Tibial nerve (tissue), 4 donors: ENCODE data around the gene ZDHHC24. TPM values are rescaled to one million over a fixed set of nuclear protein-coding genes. Genes with fewer than 3 reads are reported as not detected.

ENCODE experiments used
- DNase-seq, 2 donors: peaks; one replicate each; pipeline ENCODE4 v3.0.0-alpha.2; 2019; ENCODE audit warnings: low spot score in 2 of 2
- H3K27ac ChIP-seq, 4 donors: fragments of 200-600 bp; sonication (generic) in 3 of 4; one replicate each; pipeline ENCODE4 v1.5.1; 2017 to 2019; ENCODE audit warnings: mild to moderate bottlenecking in 1 of 4
- H3K27me3 ChIP-seq, 2 donors: fragments of 200-600 bp; sonication (generic) in 1 of 2; one replicate each; pipeline versions ENCODE4 v1.5.1 to v1.6.0; 2017 to 2019
- H3K36me3 ChIP-seq, 3 donors: fragments of 200-600 bp; sonication (generic); one replicate each; pipeline ENCODE4 v1.5.1; 2018 to 2019
- H3K4me1 ChIP-seq, 4 donors: fragments of 200-600 bp; sonication (generic) in 3 of 4; one replicate each; pipeline ENCODE4 v1.5.1; 2017 to 2019
- H3K4me3 ChIP-seq, 4 donors: fragments of 200-600 bp; sonication (generic) in 3 of 4; one replicate each; pipeline ENCODE4 v1.5.1; 2017 to 2019; ENCODE audit warnings: mild to moderate bottlenecking in 1 of 4, moderate library complexity in 1 of 4
- H3K9me3 ChIP-seq, 4 donors: fragments of 200-600 bp; sonication (generic) in 3 of 4; one replicate each; pipeline ENCODE4 v1.5.1; 2017 to 2019
- CTCF ChIP-seq, 5 experiments: fragments of 200-600 bp in 3 of 5; fragments of 450-650 bp in 2 of 5; sonication (generic) in 3 of 5; IDR thresholded peaks; one replicate each; pipeline ENCODE4 v1.5.1; 2016 to 2019; ENCODE audit warnings: antibody characterized with exemption in 5 of 5, mild to moderate bottlenecking in 3 of 5, moderate library complexity in 2 of 5
- EP300 ChIP-seq, 2 donors: sonication (generic); formaldehyde crosslinking; IDR thresholded peaks; one replicate each; pipeline ENCODE4 v1.6.1; 2017; ENCODE audit warnings: antibody characterized with exemption in 2 of 2, mild to moderate bottlenecking in 1 of 2
- POLR2A ChIP-seq, 2 donors: fragments of 450-650 bp; IDR thresholded peaks; one replicate each; pipeline ENCODE4 v1.6.1; 2017; ENCODE audit warnings: antibody characterized with exemption in 2 of 2, mild to moderate bottlenecking in 2 of 2, moderate library complexity in 2 of 2
- WGBS, 2 donors: methylation state at CpG; one replicate each; pipeline ENCODE4 v1.1.5; 2018; 5-methylcytosine and 5-hydroxymethylcytosine counted together
- total RNA-seq, 4 donors: library from RNA; depleted of rRNA; stranded (reverse); fragments of >200 nt; gene quantifications; one replicate each; pipeline ENCODE4 v1.1.0, GENCODE V29; 2016

ZDHHC24 gene
- total RNA-seq, 4 donors from 2014 or later = 15.3 to 17.7 (median 16.6) TPM

- H3K36me3 ChIP-seq = peaks cover 0 to 88% (median 0%) of the 10 kb centered on the region in 3 donors
- H3K9me3 ChIP-seq = no peaks in the 10 kb centered on the region
- H3K4me3 ChIP-seq = no peak overlapping the region
- H3K27me3 ChIP-seq = no peaks in the 10 kb centered on the region
- H3K4me1 ChIP-seq = no peaks in the 10 kb centered on the region
- no peak for DNase-seq
- 81 to 87% methylated on average over 8 to 13 of the region's 13 CpGs for WGBS, 2 donors
- TF ChIP-seq POLR2A (IDR thresholded peaks at IDR 0.05) (no peak), CTCF (IDR thresholded peaks at IDR 0.05) (no peak), EP300 (IDR thresholded peaks at IDR 0.05) (no peak)
- H3K27ac ChIP-seq = no peak overlapping the region
Measured at GRCh38 chr11:66529655-66530054, 16.2 kb downstream of the ZDHHC24 start.

DNA sequence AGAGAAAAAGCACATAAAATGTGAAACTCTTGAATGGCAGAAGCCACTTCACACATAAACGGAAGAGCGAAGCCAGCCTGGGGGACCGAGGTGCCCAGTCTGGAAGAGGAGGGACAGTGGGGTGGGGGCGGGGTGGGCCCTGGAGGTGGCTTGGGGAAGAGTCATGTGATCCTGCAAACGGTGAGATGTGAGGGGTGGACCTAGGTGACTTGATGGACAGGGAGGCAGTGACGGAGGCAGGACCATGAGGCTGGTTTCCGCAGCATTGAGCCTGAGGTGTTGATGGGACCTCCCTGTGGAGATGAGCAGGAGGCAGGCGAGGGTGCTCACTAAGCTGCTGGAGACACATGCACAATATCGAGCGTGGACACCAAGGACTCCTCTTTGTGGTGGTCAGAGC, 16.8 kb downstream of the ZDHHC24 start:
- no peak overlapping the region for H3K27ac ChIP-seq
- no peak overlapping the region for H3K4me3 ChIP-seq
- no peaks in the 10 kb centered on the region for H3K9me3 ChIP-seq
- H3K27me3 ChIP-seq = no peaks in the 10 kb centered on the region
- TF ChIP-seq EP300 (IDR thresholded peaks at IDR 0.05) (no peak), CTCF (IDR thresholded peaks at IDR 0.05) (no peak), POLR2A (IDR thresholded peaks at IDR 0.05) (no peak)
- 77 to 79% methylated on average over 10 of the region's 10 CpGs for WGBS, 2 donors
- no peak for DNase-seq
- peaks cover 0 to 86% (median 0%) of the 10 kb centered on the region in 3 donors for H3K36me3 ChIP-seq
- no peaks in the 10 kb centered on the region for H3K4me1 ChIP-seq

- H3K4me1 ChIP-seq = no peaks in the 10 kb centered on the region
- TF ChIP-seq EP300 (IDR thresholded peaks at IDR 0.05) (no peak), CTCF (IDR thresholded peaks at IDR 0.05) (no peak), POLR2A (IDR thresholded peaks at IDR 0.05) (no peak)
- H3K4me3 ChIP-seq = no peak overlapping the region
- H3K36me3 ChIP-seq = peaks cover 0 to 86% (median 10%) of the 10 kb centered on the region in 3 donors
- H3K27me3 ChIP-seq = no peaks in the 10 kb centered on the region
- no peak for DNase-seq
- no peaks in the 10 kb centered on the region for H3K9me3 ChIP-seq
- 86 to 92% methylated on average over 10 of the region's 10 CpGs for WGBS, 2 donors
- H3K27ac ChIP-seq = no peak overlapping the region
Measured at GRCh38 chr11:66524304-66525040, 21.4 kb downstream of the ZDHHC24 start.

- WGBS, 2 donors = 87 to 91% methylated on average over 9 to 11 of the region's 11 CpGs
- DNase-seq = no peak
Measured at GRCh38 chr11:66523611-66524010, 22.2 kb downstream of the ZDHHC24 start.

More at GRCh38 chr11:66523611-66524010, 22.2 kb downstream of the ZDHHC24 start:
- H3K4me3 ChIP-seq = no peak overlapping the region
- TF ChIP-seq CTCF (IDR thresholded peaks at IDR 0.05) = no peak
- TF ChIP-seq POLR2A (IDR thresholded peaks at IDR 0.05) = no peak
- no peak for TF ChIP-seq EP300 (IDR thresholded peaks at IDR 0.05)
- H3K9me3 ChIP-seq = no peaks in the 10 kb centered on the region
- H3K27me3 ChIP-seq = no peaks in the 10 kb centered on the region
- no peak overlapping the region for H3K27ac ChIP-seq
- peaks cover 0 to 87% (median 10%) of the 10 kb centered on the region in 3 donors for H3K36me3 ChIP-seq
- H3K4me1 ChIP-seq = no peaks in the 10 kb centered on the region
